Measurements from ENCODE around the gene PCNX2. TPM values are rescaled to one million over a fixed set of nuclear protein-coding genes. Genes with fewer than 3 reads are reported as not detected.

Gene PCNX2
- total RNA-seq, 2 donors from 2014 or later = 24.1 to 72.1 TPM

DNA sequence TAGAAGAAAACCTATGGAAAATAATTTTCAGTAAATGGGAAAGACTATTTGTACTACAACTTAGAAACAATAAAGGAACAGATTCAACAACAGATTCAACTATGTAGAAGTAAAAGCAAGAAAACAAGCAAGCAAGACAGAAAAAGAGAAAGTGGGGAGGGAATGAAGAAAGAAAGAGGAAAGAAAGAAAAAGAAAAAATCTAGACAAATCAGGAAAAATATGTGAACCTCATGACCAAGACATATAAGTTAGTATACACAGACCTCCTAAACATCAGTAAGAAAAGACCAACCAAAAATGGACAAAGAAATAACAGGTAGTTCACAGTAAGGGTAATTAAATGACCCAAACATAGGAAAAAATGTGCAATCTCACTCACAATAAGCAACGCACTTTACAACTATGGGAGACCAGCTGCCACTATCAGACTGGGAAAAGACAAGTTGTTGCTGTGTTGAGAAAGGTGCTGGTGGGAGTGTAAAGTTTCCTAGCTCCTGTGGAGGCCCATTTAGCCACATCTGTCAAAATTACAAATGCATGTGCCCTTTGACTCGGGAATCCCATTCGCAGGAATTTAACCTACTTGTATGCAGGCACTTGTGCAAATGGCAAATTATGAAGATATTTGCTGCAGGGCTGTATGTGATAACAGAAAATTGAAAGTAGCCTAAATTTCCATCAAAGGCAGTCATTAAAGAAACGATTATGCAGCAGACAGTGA, 18.1 kb upstream of the PCNX2 start:
- TF ChIP-seq POLR2A (IDR thresholded peaks at IDR 0.05) = no peak
- TF ChIP-seq, protein P1, sequence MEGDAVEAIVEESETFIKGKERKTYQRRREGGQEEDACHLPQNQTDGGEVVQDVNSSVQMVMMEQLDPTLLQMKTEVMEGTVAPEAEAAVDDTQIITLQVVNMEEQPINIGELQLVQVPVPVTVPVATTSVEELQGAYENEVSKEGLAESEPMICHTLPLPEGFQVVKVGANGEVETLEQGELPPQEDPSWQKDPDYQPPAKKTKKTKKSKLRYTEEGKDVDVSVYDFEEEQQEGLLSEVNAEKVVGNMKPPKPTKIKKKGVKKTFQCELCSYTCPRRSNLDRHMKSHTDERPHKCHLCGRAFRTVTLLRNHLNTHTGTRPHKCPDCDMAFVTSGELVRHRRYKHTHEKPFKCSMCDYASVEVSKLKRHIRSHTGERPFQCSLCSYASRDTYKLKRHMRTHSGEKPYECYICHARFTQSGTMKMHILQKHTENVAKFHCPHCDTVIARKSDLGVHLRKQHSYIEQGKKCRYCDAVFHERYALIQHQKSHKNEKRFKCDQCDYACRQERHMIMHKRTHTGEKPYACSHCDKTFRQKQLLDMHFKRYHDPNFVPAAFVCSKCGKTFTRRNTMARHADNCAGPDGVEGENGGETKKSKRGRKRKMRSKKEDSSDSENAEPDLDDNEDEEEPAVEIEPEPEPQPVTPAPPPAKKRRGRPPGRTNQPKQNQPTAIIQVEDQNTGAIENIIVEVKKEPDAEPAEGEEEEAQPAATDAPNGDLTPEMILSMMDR (IDR thresholded peaks at IDR 0.05) = no peak
- intact Hi-C loops (cut with DNase I) = no loop called here

DNA sequence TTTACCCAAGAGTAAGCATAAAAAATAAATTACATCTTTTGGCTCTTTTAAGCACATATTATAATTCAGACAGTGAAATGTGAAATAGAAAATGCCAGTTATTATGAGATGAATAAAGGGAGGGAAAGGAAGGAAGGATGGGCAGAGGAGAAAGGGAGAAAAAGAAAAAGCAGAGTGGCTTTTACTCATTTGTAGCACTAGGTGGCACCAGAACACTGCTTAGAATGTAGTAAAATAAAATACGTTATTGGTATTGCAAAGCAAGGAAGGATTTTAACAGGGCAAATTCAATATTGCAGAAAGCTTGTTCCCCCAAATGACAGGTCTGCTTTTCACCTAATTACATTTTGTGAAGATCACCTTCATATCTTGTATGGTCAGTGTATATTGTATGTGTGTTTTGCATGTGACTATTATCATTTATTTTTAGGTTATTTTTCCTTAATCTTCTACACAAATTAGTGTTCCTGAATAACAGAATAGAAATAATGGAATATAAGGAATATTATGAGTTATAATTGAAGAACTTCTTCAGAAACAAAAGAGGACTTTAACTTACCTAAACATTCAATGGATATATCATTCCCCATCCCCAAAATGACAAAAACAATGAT, 9.1 kb upstream of the PCNX2 start:
- H3K4me3 ChIP-seq = no peak overlapping the region
- WGBS, 2 donors = 0% methylated on average over 1 of the region's 1 CpG
- DNase-seq (peak in 1 of 4 donors; percentile 22), ATAC-seq (peak; percentile 64)
- H3K27me3 ChIP-seq = no peaks in the 10 kb centered on the region
- no peaks in the 10 kb centered on the region for H3K4me1 ChIP-seq
- H3K36me3 ChIP-seq (replicated peaks in 1 of 2; ENCODE audit: insufficient read depth in 1 of 2, low read depth in 2 of 2) = no peaks in the 10 kb centered on the region
- TF ChIP-seq, protein P1 (IDR thresholded peaks at IDR 0.05) = peak; percentile 59 to 92 (median 86)
- no peak for TF ChIP-seq POLR2A (IDR thresholded peaks at IDR 0.05)
- no peaks in the 10 kb centered on the region for H3K9me3 ChIP-seq
- intact Hi-C loops (cut with DNase I) = loop anchor here (5.0 to 10.0 kb wide), 2 partner anchors 490 to 763 kb away; no protein-coding TSS in a partner anchor
- H3K27ac ChIP-seq = no peak overlapping the region

More for the DNA sequence above, 18.1 kb upstream of the PCNX2 start:
- Histone ChIP-seq H3K9me3 (peaks cover 0 to 5% (median 0%) of the 10 kb centered on the region in 3 donors), H3K36me3 (replicated peaks in 1 of 2; ENCODE audit: insufficient read depth in 1 of 2, low read depth in 2 of 2) (no peaks in the 10 kb centered on the region), H3K4me1 (peaks cover 21% of the 10 kb centered on the region), H3K27me3 (no peaks in the 10 kb centered on the region), H3K4me3 (no peak overlapping the region), H3K27ac (peak overlapping the region in 1 of 4 donors; percentile 16)
- DNase-seq (no peak), ATAC-seq (no peak)
- WGBS, 2 donors = 58 to 59% methylated on average over 4 of the region's 4 CpGs

DNA sequence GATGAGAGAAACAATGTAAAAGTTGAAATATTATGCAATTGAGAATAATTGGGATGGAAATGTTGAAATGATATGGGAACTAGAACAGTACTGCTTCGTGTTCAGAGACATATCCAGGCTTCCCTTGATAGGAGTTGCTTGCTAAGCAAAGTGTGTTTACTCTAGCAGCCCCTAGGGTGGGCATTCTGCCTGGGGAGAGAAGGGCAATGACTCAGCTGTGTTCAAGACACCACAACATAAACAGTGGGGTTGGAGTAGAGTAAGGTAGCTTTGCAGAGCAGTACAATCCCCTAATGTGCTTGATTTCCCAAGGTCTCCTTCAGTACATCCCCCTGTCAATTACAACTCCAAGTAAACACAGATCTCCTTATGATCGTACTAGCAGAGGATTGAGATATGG, 4.8 kb upstream of the PCNX2 start:
- Histone ChIP-seq H3K27ac (no peak overlapping the region), H3K27me3 (no peaks in the 10 kb centered on the region), H3K9me3 (no peaks in the 10 kb centered on the region), H3K36me3 (replicated peaks in 1 of 2; ENCODE audit: insufficient read depth in 1 of 2, low read depth in 2 of 2) (no peaks in the 10 kb centered on the region), H3K4me1 (peaks cover 6% of the 10 kb centered on the region), H3K4me3 (no peak overlapping the region)
- intact Hi-C loops (cut with DNase I) = loop anchor here (10.0 kb wide), 1 partner anchor 494 kb away; no protein-coding TSS in a partner anchor
- no peak for DNase-seq
- no peak for TF ChIP-seq POLR2A (IDR thresholded peaks at IDR 0.05)
- TF ChIP-seq, protein P1 (IDR thresholded peaks at IDR 0.05) = no peak
- ATAC-seq = no peak
- 53 to 64% methylated on average over 2 of the region's 2 CpGs for WGBS, 2 donors

DNA sequence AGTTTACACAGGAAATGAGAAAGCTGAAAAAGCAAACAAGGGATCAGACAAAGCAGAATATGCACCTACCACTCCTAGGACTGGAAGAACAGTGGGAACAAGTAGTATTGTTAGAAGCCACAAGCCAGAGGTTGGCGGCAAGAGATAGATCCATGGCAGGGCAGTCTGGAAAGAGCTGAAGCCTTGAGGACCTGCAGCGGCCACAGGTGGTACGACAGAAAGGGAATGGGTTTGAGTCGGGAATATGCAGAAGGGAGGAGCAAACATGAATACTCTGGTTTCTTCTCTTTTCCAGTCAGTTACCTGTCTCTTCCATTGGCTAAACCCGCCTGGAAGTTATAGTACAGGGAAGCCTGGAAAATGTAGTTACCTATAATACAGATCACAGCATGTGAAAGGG, 3.9 kb upstream of the PCNX2 start:
- DNase-seq (no peak), ATAC-seq (no peak)
- H3K27me3 ChIP-seq = no peaks in the 10 kb centered on the region
- no peaks in the 10 kb centered on the region for H3K36me3 ChIP-seq (replicated peaks in 1 of 2; ENCODE audit: insufficient read depth in 1 of 2, low read depth in 2 of 2)
- H3K4me1 ChIP-seq = peaks cover 14% of the 10 kb centered on the region
- H3K9me3 ChIP-seq = no peaks in the 10 kb centered on the region
- no peak overlapping the region for H3K4me3 ChIP-seq
- WGBS, 2 donors = 68% methylated on average over 5 of the region's 5 CpGs
- TF ChIP-seq, protein P1 (IDR thresholded peaks at IDR 0.05) = no peak
- no peak for TF ChIP-seq POLR2A (IDR thresholded peaks at IDR 0.05)
- no peak overlapping the region for H3K27ac ChIP-seq
- intact Hi-C loops (cut with DNase I) = no loop called here

All from body of pancreas (tissue), 4 donors.